T-helper 2 cell treated with Interferon-gamma antibody and Interleukin-4, amounts not matched to agents 5 μg/mL and 100 μg/mL, for 36 hours (primary cell): ENCODE measurements around the gene MAPK1.

ENCODE experiments used
- DNase-seq: peaks from one replicate; pipeline ENCODE4 v3.0.0; 2021; ENCODE audit warnings: low spot score
- H3K27ac Mint-ChIP-seq: one replicate; pipeline ENCODE4 v1.8.0; 2021; ENCODE audit warnings: mild to moderate bottlenecking, mixed read lengths
- H3K27me3 Mint-ChIP-seq: one replicate; pipeline ENCODE4 v1.8.0; 2021; ENCODE audit warnings: low read depth, mixed read lengths
- H3K36me3 Mint-ChIP-seq: one replicate; pipeline ENCODE4 v1.8.0; 2021; ENCODE audit warnings: low read depth, mixed read lengths
- H3K4me1 Mint-ChIP-seq: one replicate; pipeline ENCODE4 v1.8.0; 2021; ENCODE audit warnings: low read depth, mixed read lengths
- H3K4me3 Mint-ChIP-seq: one replicate; pipeline ENCODE4 v1.8.0; 2022; ENCODE audit warnings: mild to moderate bottlenecking, moderate library complexity, mixed read lengths
- H3K9me3 Mint-ChIP-seq: one replicate; pipeline ENCODE4 v1.8.0; 2021; ENCODE audit warnings: mixed read lengths

The MAPK1 gene

GRCh38 chr22:21866833-21867527, 465 bp downstream of the MAPK1 start:
- Mint-ChIP-seq H3K4me3 (peak overlapping the region; percentile 93), H3K9me3 (peaks cover 3% of the 10 kb centered on the region), H3K27ac (peak overlapping the region; percentile 91), H3K4me1 (peaks cover 39% of the 10 kb centered on the region), H3K36me3 (peaks cover 26% of the 10 kb centered on the region), H3K27me3 (no peaks in the 10 kb centered on the region)
- DNase-seq = peak; percentile 24

GRCh38 chr22:21865041-21865440, 2.4 kb downstream of the MAPK1 start:
- Mint-ChIP-seq H3K27me3 (no peaks in the 10 kb centered on the region), H3K36me3 (peaks cover 27% of the 10 kb centered on the region), H3K27ac (no peak overlapping the region), H3K9me3 (peaks cover 3% of the 10 kb centered on the region), H3K4me3 (peak overlapping the region; percentile 93), H3K4me1 (peaks cover 54% of the 10 kb centered on the region)
- peak; percentile 53 for DNase-seq

GRCh38 chr22:21862386-21863245, 4.8 kb downstream of the MAPK1 start:
- Mint-ChIP-seq H3K4me1 (peaks cover 64% of the 10 kb centered on the region), H3K9me3 (no peaks in the 10 kb centered on the region), H3K36me3 (peaks cover 29% of the 10 kb centered on the region), H3K27ac (no peak overlapping the region), H3K27me3 (no peaks in the 10 kb centered on the region), H3K4me3 (no peak overlapping the region)
- no peak for DNase-seq

GRCh38 chr22:21861851-21862250, 5.6 kb downstream of the MAPK1 start:
- Mint-ChIP-seq H3K27me3 (no peaks in the 10 kb centered on the region), H3K27ac (no peak overlapping the region), H3K4me3 (no peak overlapping the region), H3K4me1 (peaks cover 70% of the 10 kb centered on the region), H3K9me3 (no peaks in the 10 kb centered on the region), H3K36me3 (peaks cover 29% of the 10 kb centered on the region)
- DNase-seq = no peak

- no peak overlapping the region for H3K4me3 Mint-ChIP-seq
- peaks cover 69% of the 10 kb centered on the region for H3K4me1 Mint-ChIP-seq
- no peaks in the 10 kb centered on the region for H3K27me3 Mint-ChIP-seq
- DNase-seq = no peak
- no peak overlapping the region for H3K27ac Mint-ChIP-seq
- H3K9me3 Mint-ChIP-seq = no peaks in the 10 kb centered on the region
- H3K36me3 Mint-ChIP-seq = peaks cover 26% of the 10 kb centered on the region
Measured at GRCh38 chr22:21861264-21861848, 6.1 kb downstream of the MAPK1 start.

- no peaks in the 10 kb centered on the region for H3K27me3 Mint-ChIP-seq
- no peaks in the 10 kb centered on the region for H3K9me3 Mint-ChIP-seq
- H3K4me1 Mint-ChIP-seq = peaks cover 62% of the 10 kb centered on the region
- H3K36me3 Mint-ChIP-seq = peaks cover 18% of the 10 kb centered on the region
- no peak overlapping the region for H3K27ac Mint-ChIP-seq
- DNase-seq = no peak
- H3K4me3 Mint-ChIP-seq = no peak overlapping the region
Measured at GRCh38 chr22:21860491-21861039, 6.9 kb downstream of the MAPK1 start.

GRCh38 chr22:21858025-21858764, 9.2 kb downstream of the MAPK1 start:
- Mint-ChIP-seq H3K27ac (no peak overlapping the region), H3K9me3 (no peaks in the 10 kb centered on the region), H3K4me3 (no peak overlapping the region), H3K27me3 (no peaks in the 10 kb centered on the region), H3K36me3 (peaks cover 16% of the 10 kb centered on the region), H3K4me1 (peaks cover 43% of the 10 kb centered on the region)
- DNase-seq = no peak

- H3K4me3 Mint-ChIP-seq = no peak overlapping the region
- no peak for DNase-seq
- peaks cover 39% of the 10 kb centered on the region for H3K4me1 Mint-ChIP-seq
- no peaks in the 10 kb centered on the region for H3K27me3 Mint-ChIP-seq
- no peaks in the 10 kb centered on the region for H3K9me3 Mint-ChIP-seq
- peaks cover 13% of the 10 kb centered on the region for H3K36me3 Mint-ChIP-seq
- no peak overlapping the region for H3K27ac Mint-ChIP-seq
Measured at GRCh38 chr22:21857481-21857914, 9.9 kb downstream of the MAPK1 start.

GRCh38 chr22:21856868-21857267, 10.6 kb downstream of the MAPK1 start:
- no peak for DNase-seq
- H3K27ac Mint-ChIP-seq = no peak overlapping the region
- no peak overlapping the region for H3K4me3 Mint-ChIP-seq
- H3K9me3 Mint-ChIP-seq = no peaks in the 10 kb centered on the region
- H3K4me1 Mint-ChIP-seq = peaks cover 37% of the 10 kb centered on the region
- peaks cover 15% of the 10 kb centered on the region for H3K36me3 Mint-ChIP-seq
- H3K27me3 Mint-ChIP-seq = no peaks in the 10 kb centered on the region

GRCh38 chr22:21856197-21856596, 11.2 kb downstream of the MAPK1 start:
- no peak for DNase-seq
- H3K9me3 Mint-ChIP-seq = no peaks in the 10 kb centered on the region
- H3K4me3 Mint-ChIP-seq = no peak overlapping the region
- no peaks in the 10 kb centered on the region for H3K27me3 Mint-ChIP-seq
- no peak overlapping the region for H3K27ac Mint-ChIP-seq
- peaks cover 17% of the 10 kb centered on the region for H3K36me3 Mint-ChIP-seq
- peaks cover 32% of the 10 kb centered on the region for H3K4me1 Mint-ChIP-seq

- Mint-ChIP-seq H3K4me1 (peaks cover 31% of the 10 kb centered on the region), H3K9me3 (no peaks in the 10 kb centered on the region), H3K27ac (no peak overlapping the region), H3K4me3 (no peak overlapping the region), H3K27me3 (no peaks in the 10 kb centered on the region), H3K36me3 (peaks cover 17% of the 10 kb centered on the region)
- DNase-seq = no peak
Measured at GRCh38 chr22:21855676-21856075, 11.8 kb downstream of the MAPK1 start.

GRCh38 chr22:21850660-21851059, 16.8 kb downstream of the MAPK1 start:
- H3K4me1 Mint-ChIP-seq = peaks cover 18% of the 10 kb centered on the region
- no peaks in the 10 kb centered on the region for H3K27me3 Mint-ChIP-seq
- no peak overlapping the region for H3K4me3 Mint-ChIP-seq
- no peak overlapping the region for H3K27ac Mint-ChIP-seq
- peaks cover 19% of the 10 kb centered on the region for H3K36me3 Mint-ChIP-seq
- H3K9me3 Mint-ChIP-seq = no peaks in the 10 kb centered on the region
- DNase-seq = no peak

- Mint-ChIP-seq H3K9me3 (no peaks in the 10 kb centered on the region), H3K36me3 (peaks cover 22% of the 10 kb centered on the region), H3K27ac (no peak overlapping the region), H3K4me1 (peaks cover 18% of the 10 kb centered on the region), H3K4me3 (no peak overlapping the region), H3K27me3 (no peaks in the 10 kb centered on the region)
- no peak for DNase-seq
Measured at GRCh38 chr22:21849489-21849888, 18.0 kb downstream of the MAPK1 start.
